OCI-LY7 (cell line): Measurements from ENCODE around the gene KIF25. TPM values are rescaled to one million over a fixed set of nuclear protein-coding genes. Genes with fewer than 3 reads are reported as not detected.

ENCODE experiments used
- BruUV-seq: library from RNA; stranded (reverse); fragments of 400-500 nt; replicated peaks from 2 replicates; lab custom pipeline; 2021; lab: Mats Ljungman, UMichigan
- CTCF ChIA-PET: fragments of 300-600 bp; sonication (Branson Sonifier 250); formaldehyde crosslinking; loops from one replicate; lab custom pipeline; 2022; ENCODE audit warnings: antibody characterized with exemption; ENCODE audit not compliant: unreplicated experiment; lab: Charles Lee
- POLR2A ChIA-PET: fragments of 300-600 bp; sonication (Branson Sonifier 250); formaldehyde crosslinking; loops from one replicate; lab custom pipeline; 2022; ENCODE audit warnings: antibody characterized with exemption; lab: Charles Lee
- DNase-seq: peaks from one replicate; pipeline ENCODE4 v3.0.0-alpha.2; 2015; ENCODE audit warnings: low spot score
- H2AFZ ChIP-seq: fragments of 200-600 bp; sonication (generic), shearing (Covaris generic); 2 replicates; pipeline ENCODE4 v1.6.1; 2014; ENCODE audit warnings: mild to moderate bottlenecking, antibody characterized with exemption, low read length, moderate library complexity
- H3K27ac ChIP-seq: fragments of 200-600 bp; sonication (generic); 2 replicates; pipeline ENCODE4 v1.5.1; 2014; ENCODE audit warnings: mixed run types, low read depth, mild to moderate bottlenecking, moderate library complexity, low read length, inconsistent platforms; ENCODE audit not compliant: poor library complexity, severe bottlenecking
- H3K36me3 ChIP-seq: fragments of 200-600 bp; sonication (generic); 2 replicates; pipeline ENCODE4 v1.6.1; 2014; ENCODE audit warnings: mild to moderate bottlenecking, antibody characterized with exemption, low read length, moderate library complexity, mixed read lengths; ENCODE audit not compliant: insufficient read depth
- H3K4me1 ChIP-seq: fragments of 200-600 bp; sonication (generic); 2 replicates; pipeline ENCODE4 v1.5.1; 2014; ENCODE audit warnings: mild to moderate bottlenecking, low read length; ENCODE audit not compliant: insufficient read depth, poor library complexity, severe bottlenecking
- H3K4me2 ChIP-seq: fragments of 200-600 bp; sonication (generic); 2 replicates; pipeline ENCODE4 v1.6.1; 2014; ENCODE audit warnings: mild to moderate bottlenecking, low read length
- H3K4me3 ChIP-seq: fragments of 200-600 bp; sonication (generic); 2 replicates; pipeline ENCODE4 v1.5.1; 2014; ENCODE audit warnings: mild to moderate bottlenecking, low read depth, low read length; ENCODE audit not compliant: poor library complexity, severe bottlenecking
- H3K79me2 ChIP-seq: fragments of 200-600 bp; sonication (generic); 2 replicates; pipeline ENCODE4 v1.6.1; 2016; ENCODE audit warnings: low read depth, mild to moderate bottlenecking, low read length, moderate library complexity, mixed read lengths; ENCODE audit not compliant: insufficient read depth
- H3K9me2 ChIP-seq: fragments of 200-600 bp; sonication (generic); 2 replicates; pipeline ENCODE4 v1.6.1; 2016; ENCODE audit warnings: mild to moderate bottlenecking, low read length, mixed read lengths; ENCODE audit not compliant: insufficient read depth
- H3K9me3 ChIP-seq: fragments of 200-600 bp; sonication (generic); 2 replicates; pipeline ENCODE4 v1.6.1; 2014; ENCODE audit warnings: mild to moderate bottlenecking, mixed run types, low read length, mixed read lengths
- H4K20me1 ChIP-seq: fragments of 200-600 bp; sonication (generic); 2 replicates; pipeline ENCODE4 v1.6.1; 2014; ENCODE audit warnings: mild to moderate bottlenecking, antibody characterized with exemption, low read length, moderate library complexity, mixed read lengths; ENCODE audit not compliant: insufficient read depth
- EZH2phosphoT487 ChIP-seq: fragments of 200-600 bp; sonication (generic); IDR thresholded peaks from 2 replicates; pipeline ENCODE4 v1.6.1; 2018; ENCODE audit warnings: low read depth, borderline replicate concordance, mild to moderate bottlenecking, mixed run types, antibody characterized with exemption, low read length, moderate library complexity, mixed read lengths
- intact Hi-C: fragments of 100-400 bp; cut with micrococcal nuclease; formaldehyde crosslinking; loops from one replicate; pipeline ENCODE4 v1.10.0; 2022; ENCODE audit not compliant: unreplicated experiment
- total RNA-seq, 2 experiments: library from RNA; depleted of rRNA in 1 of 2; stranded (reverse); fragments of >200 nt in 1 of 2; shearing (Covaris generic) in 1 of 2; gene quantifications; 2 replicates each; pipeline ENCODE4 v1.2.3, GENCODE V29; 2014 to 2022
- TF ChIP-seq, protein P1 (sequence below): fragments of 200-600 bp; sonication (generic); conservative IDR thresholded peaks from 2 replicates; pipeline ENCODE4 v1.5.1; 2014; ENCODE audit warnings: mild to moderate bottlenecking, antibody characterized with exemption, low read length, moderate library complexity, mixed read lengths

Gene KIF25
- total RNA-seq, 2 experiments from 2014 or later = not detected

GRCh38 chr6:167995731-167996151, 1.7 kb upstream of the KIF25 start:
- no peak for DNase-seq
- CTCF ChIA-PET = no interaction called here
- BruUV-seq = no TSS peak
- intact Hi-C loops = no loop called here
- Histone ChIP-seq H3K4me1 (no peaks in the 10 kb centered on the region), H3K79me2 (no peaks in the 10 kb centered on the region), H3K27ac (no peak overlapping the region), H4K20me1 (no peaks in the 10 kb centered on the region), H3K9me3 (no peaks in the 10 kb centered on the region), H3K9me2 (no peaks in the 10 kb centered on the region), H3K4me3 (no peak overlapping the region), H3K36me3 (no peaks in the 10 kb centered on the region), H3K4me2 (no peak overlapping the region), H2AFZ (no peak overlapping the region)
- POLR2A ChIA-PET = interaction anchor here (0.7 kb wide), 1 partner anchor 1822 kb away, joined by 3 read pairs; no protein-coding TSS in a partner anchor
- TF ChIP-seq, protein P1, sequence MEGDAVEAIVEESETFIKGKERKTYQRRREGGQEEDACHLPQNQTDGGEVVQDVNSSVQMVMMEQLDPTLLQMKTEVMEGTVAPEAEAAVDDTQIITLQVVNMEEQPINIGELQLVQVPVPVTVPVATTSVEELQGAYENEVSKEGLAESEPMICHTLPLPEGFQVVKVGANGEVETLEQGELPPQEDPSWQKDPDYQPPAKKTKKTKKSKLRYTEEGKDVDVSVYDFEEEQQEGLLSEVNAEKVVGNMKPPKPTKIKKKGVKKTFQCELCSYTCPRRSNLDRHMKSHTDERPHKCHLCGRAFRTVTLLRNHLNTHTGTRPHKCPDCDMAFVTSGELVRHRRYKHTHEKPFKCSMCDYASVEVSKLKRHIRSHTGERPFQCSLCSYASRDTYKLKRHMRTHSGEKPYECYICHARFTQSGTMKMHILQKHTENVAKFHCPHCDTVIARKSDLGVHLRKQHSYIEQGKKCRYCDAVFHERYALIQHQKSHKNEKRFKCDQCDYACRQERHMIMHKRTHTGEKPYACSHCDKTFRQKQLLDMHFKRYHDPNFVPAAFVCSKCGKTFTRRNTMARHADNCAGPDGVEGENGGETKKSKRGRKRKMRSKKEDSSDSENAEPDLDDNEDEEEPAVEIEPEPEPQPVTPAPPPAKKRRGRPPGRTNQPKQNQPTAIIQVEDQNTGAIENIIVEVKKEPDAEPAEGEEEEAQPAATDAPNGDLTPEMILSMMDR = no peak
- TF ChIP-seq EZH2phosphoT487 = no peak

GRCh38 chr6:167996424-167997199, 859 bp upstream of the KIF25 start:
- ChIA-PET POLR2A (no interaction called here), CTCF (no interaction called here)
- Histone ChIP-seq H3K9me3 (no peaks in the 10 kb centered on the region), H4K20me1 (no peaks in the 10 kb centered on the region), H3K9me2 (no peaks in the 10 kb centered on the region), H2AFZ (no peak overlapping the region), H3K79me2 (no peaks in the 10 kb centered on the region), H3K4me3 (no peak overlapping the region), H3K4me2 (no peak overlapping the region), H3K27ac (no peak overlapping the region), H3K36me3 (no peaks in the 10 kb centered on the region), H3K4me1 (no peaks in the 10 kb centered on the region)
- no TSS peak for BruUV-seq
- TF ChIP-seq EZH2phosphoT487 = no peak
- TF ChIP-seq, protein P1 = no peak
- DNase-seq = no peak
- intact Hi-C loops = no loop called here

DNA sequence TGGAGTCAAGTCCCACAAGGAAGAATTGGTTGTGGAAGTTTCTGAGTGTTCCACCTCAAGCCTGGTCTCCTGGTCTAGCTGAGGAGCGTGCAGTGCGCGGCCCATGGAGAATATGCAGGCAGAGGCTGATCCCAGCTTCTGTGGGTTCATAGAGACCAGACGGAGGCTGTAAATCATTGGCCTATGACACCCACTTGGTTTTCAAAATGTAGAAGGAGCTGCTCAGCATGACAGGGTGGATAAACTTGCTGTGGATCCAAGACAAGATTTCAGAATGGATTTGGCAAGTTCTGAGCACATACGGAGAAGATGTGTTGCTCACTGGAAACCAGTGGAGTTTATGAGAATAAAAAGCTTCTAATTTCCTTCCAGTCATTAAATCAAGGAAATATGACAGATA, 744 bp downstream of the KIF25 start:
- no peak for DNase-seq
- no peak for TF ChIP-seq EZH2phosphoT487
- TF ChIP-seq, protein P1 = no peak
- intact Hi-C loops = no loop called here
- ChIA-PET POLR2A (no interaction called here), CTCF (no interaction called here)
- Histone ChIP-seq H3K27ac (no peak overlapping the region), H3K4me1 (no peaks in the 10 kb centered on the region), H3K9me3 (no peaks in the 10 kb centered on the region), H3K9me2 (no peaks in the 10 kb centered on the region), H2AFZ (no peak overlapping the region), H3K4me2 (no peak overlapping the region), H3K4me3 (no peak overlapping the region), H3K79me2 (no peaks in the 10 kb centered on the region), H4K20me1 (no peaks in the 10 kb centered on the region), H3K36me3 (no peaks in the 10 kb centered on the region)
- BruUV-seq = no TSS peak
